GM23248 (cell line): ENCODE data around the gene PITPNM2. TPM values are rescaled to one million over a fixed set of nuclear protein-coding genes. Genes with fewer than 3 reads are reported as not detected.

Experiments used
- DNase-seq: peaks from one replicate; pipeline ENCODE4 v3.0.0-alpha.2; 2015
- H2AFZ ChIP-seq: fragments of 200-600 bp; sonication (generic); 2 replicates; pipeline ENCODE4 v1.6.1; 2016; ENCODE audit warnings: antibody characterized with exemption
- H3F3A ChIP-seq: fragments of 200-600 bp; sonication (generic); 2 replicates; pipeline ENCODE4 v1.6.1; 2016; ENCODE audit warnings: mild to moderate bottlenecking, antibody characterized with exemption, mixed run types; ENCODE audit not compliant: insufficient read depth
- H3K27ac ChIP-seq: fragments of 200-600 bp; sonication (generic); 2 replicates; pipeline ENCODE4 v1.5.1; 2016; ENCODE audit warnings: mild to moderate bottlenecking
- H3K27me3 ChIP-seq: fragments of 200-600 bp; sonication (generic); replicated peaks from 2 replicates; pipeline ENCODE4 v1.6.1; 2016; ENCODE audit warnings: mild to moderate bottlenecking; ENCODE audit not compliant: insufficient read depth
- H3K36me3 ChIP-seq: fragments of 200-600 bp; sonication (generic); 2 replicates; pipeline ENCODE4 v1.6.1; 2016; ENCODE audit warnings: low read depth, mild to moderate bottlenecking
- H3K4me1 ChIP-seq: fragments of 200-600 bp; sonication (generic); 2 replicates; pipeline ENCODE4 v1.6.1; 2016; ENCODE audit warnings: mild to moderate bottlenecking; ENCODE audit not compliant: insufficient read depth
- H3K4me2 ChIP-seq: fragments of 200-600 bp; sonication (generic); one replicate; pipeline ENCODE4 v1.6.1; 2016; ENCODE audit warnings: mild to moderate bottlenecking; ENCODE audit not compliant: unreplicated experiment
- H3K4me3 ChIP-seq: fragments of 200-600 bp; sonication (generic); 2 replicates; pipeline ENCODE4 v1.5.1; 2016; ENCODE audit warnings: mild to moderate bottlenecking
- H3K79me2 ChIP-seq: fragments of 200-600 bp; sonication (generic); 2 replicates; pipeline ENCODE4 v1.6.1; 2016; ENCODE audit warnings: mild to moderate bottlenecking; ENCODE audit not compliant: insufficient read depth
- H3K9ac ChIP-seq: fragments of 200-600 bp; sonication (generic); 2 replicates; pipeline ENCODE4 v1.6.1; 2016; ENCODE audit warnings: mild to moderate bottlenecking
- H3K9me2 ChIP-seq: fragments of 200-600 bp; sonication (generic); 2 replicates; pipeline ENCODE4 v1.6.1; 2016; ENCODE audit warnings: mixed run types, mild to moderate bottlenecking, moderate library complexity; ENCODE audit not compliant: insufficient read depth
- H3K9me3 ChIP-seq: fragments of 200-600 bp; sonication (generic); one replicate; pipeline ENCODE4 v1.6.1; 2017; ENCODE audit warnings: low read depth
- H4K20me1 ChIP-seq: fragments of 200-600 bp; sonication (generic); 2 replicates; pipeline ENCODE4 v1.6.0; 2016; ENCODE audit not compliant: insufficient read depth
- EZH2 ChIP-seq: fragments of 200-600 bp; sonication (generic); IDR thresholded peaks from 2 replicates; pipeline ENCODE4 v1.6.1; 2018; ENCODE audit warnings: antibody characterized with exemption, mild to moderate bottlenecking; ENCODE audit not compliant: insufficient read depth, poor library complexity, severe bottlenecking
- EZH2phosphoT487 ChIP-seq: fragments of 200-600 bp; sonication (generic); IDR thresholded peaks from 2 replicates; pipeline ENCODE4 v1.6.1; 2018; ENCODE audit warnings: antibody characterized with exemption, moderate library complexity, mild to moderate bottlenecking, low read depth; ENCODE audit not compliant: insufficient read depth
- WGBS, 2 experiments: methylation state at CpG; one replicate each; pipeline ENCODE4 v1.1.6; 2015 to 2017; ENCODE audit warnings: low lambda C conversion rate in 2 of 2, low coverage in 1 of 2; ENCODE audit errors: missing lambda C conversion rate in 2 of 2; 5-methylcytosine and 5-hydroxymethylcytosine counted together
- in situ Hi-C: fragments of 300-500 bp; cut with MboI; formaldehyde crosslinking; loops from 2 replicates; pipeline ENCODE4 v1.15.0; 2020
- polyA plus RNA-seq: library from polyadenylated mRNA; unstranded; fragments of >200 nt; fragmentation: Nextera tagmentation; extraction: Ambion mirVana; gene quantifications from 2 replicates; pipeline ENCODE4 v1.2.1, GENCODE V29; 2016
- total RNA-seq: library from RNA; depleted of rRNA; stranded (reverse); fragments of >200 nt; shearing (Covaris generic); gene quantifications from 2 replicates; pipeline ENCODE4 v1.2.3, GENCODE V29; 2014

PITPNM2 gene
- total and polyA plus RNA-seq, 2 experiments from 2014 or later: 0.63 to 2.1 TPM

DNA sequence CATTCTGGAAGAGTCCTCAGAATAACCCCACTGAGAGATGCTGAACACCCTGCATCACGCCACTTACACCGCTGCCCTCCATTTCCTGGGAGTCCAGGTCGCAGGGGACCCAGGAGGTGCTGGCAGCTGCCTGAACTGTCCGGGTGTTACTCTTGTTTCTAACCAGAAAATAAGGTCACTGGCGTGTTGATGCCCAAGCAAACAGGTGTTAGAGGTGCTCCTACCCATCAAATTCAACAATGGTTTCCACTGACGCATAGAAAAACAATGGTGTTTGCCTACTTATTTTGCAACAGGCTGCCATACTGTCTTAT, 23.8 kb downstream of the PITPNM2 start:
- in situ Hi-C loops: no loop called here
- no peaks in the 10 kb centered on the region for H3K27me3 ChIP-seq
- H3F3A ChIP-seq: peaks cover 20% of the 10 kb centered on the region
- no peaks in the 10 kb centered on the region for H3K9me3 ChIP-seq
- H3K36me3 ChIP-seq: no peaks in the 10 kb centered on the region
- peaks cover 13% of the 10 kb centered on the region for H3K79me2 ChIP-seq
- TF ChIP-seq EZH2phosphoT487: no peak
- no peak for TF ChIP-seq EZH2
- H3K4me2 ChIP-seq: peak overlapping the region; percentile 62
- DNase-seq: no peak
- H2AFZ ChIP-seq: no peak overlapping the region
- WGBS, 2 experiments: 98 to 100% methylated on average over 6 of the region's 6 CpGs
- no peak overlapping the region for H3K4me3 ChIP-seq
- no peaks in the 10 kb centered on the region for H4K20me1 ChIP-seq
- no peak overlapping the region for H3K9ac ChIP-seq
- H3K9me2 ChIP-seq: no peaks in the 10 kb centered on the region
- peaks cover 29% of the 10 kb centered on the region for H3K4me1 ChIP-seq
- H3K27ac ChIP-seq: peak overlapping the region; percentile 65

DNA sequence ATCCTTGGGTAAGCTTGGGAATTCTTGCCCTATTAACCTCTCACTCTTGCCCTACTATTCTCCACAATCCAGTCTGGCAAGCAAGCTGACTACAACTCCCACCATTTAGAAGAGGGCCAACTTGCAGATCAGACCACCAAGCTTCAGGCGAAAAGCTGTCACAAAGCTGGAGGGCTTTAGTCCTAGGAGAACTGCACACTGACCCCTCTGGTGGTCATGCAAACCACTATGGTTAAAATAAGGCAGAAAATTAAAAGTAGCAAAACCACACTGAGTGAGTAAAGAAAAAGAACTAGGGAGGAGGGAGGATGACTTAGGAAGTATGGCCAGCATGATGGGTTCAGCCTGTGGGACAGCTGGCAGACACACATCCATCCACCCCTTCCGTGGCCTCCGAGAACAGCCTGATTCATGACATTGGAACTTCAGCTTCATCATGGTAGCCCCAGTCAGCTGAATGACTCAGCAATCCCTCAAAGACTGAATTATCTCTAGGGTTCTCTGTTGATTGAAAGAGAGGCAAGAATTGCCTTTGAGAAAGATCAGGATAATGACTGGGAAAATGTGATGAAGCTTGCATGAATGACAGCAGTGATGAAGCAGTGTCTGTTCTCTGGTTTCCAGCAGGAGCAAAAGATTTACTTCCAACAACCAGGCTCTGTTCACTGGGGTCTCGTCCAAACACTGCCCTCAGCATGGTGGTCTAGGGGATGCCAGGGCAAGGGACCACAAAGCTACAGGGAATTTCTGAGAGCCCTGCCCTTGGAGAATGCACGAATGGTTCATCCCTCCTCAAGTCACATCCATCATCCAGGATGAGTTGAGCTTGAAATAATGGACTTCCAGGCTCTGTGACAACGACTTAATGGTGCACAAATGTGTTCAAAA, 24.4 kb downstream of the PITPNM2 start:
- H3K9me3 ChIP-seq: no peaks in the 10 kb centered on the region
- H3K4me3 ChIP-seq: peak overlapping the region; percentile 36
- H3K27ac ChIP-seq: peak overlapping the region; percentile 65
- no peaks in the 10 kb centered on the region for H4K20me1 ChIP-seq
- peaks cover 20% of the 10 kb centered on the region for H3F3A ChIP-seq
- peaks cover 29% of the 10 kb centered on the region for H3K4me1 ChIP-seq
- TF ChIP-seq EZH2 (no peak), EZH2phosphoT487 (no peak)
- peaks cover 13% of the 10 kb centered on the region for H3K79me2 ChIP-seq
- in situ Hi-C loops: no loop called here
- H2AFZ ChIP-seq: no peak overlapping the region
- H3K9me2 ChIP-seq: no peaks in the 10 kb centered on the region
- H3K9ac ChIP-seq: peak overlapping the region; percentile 25; the same call in 1 of the 2 replicates
- DNase-seq: peak; percentile 97
- H3K27me3 ChIP-seq: no peaks in the 10 kb centered on the region
- WGBS, 2 experiments: 22 to 25% methylated on average over 6 of the region's 6 CpGs
- H3K4me2 ChIP-seq: peak overlapping the region; percentile 62
- H3K36me3 ChIP-seq: no peaks in the 10 kb centered on the region

DNA sequence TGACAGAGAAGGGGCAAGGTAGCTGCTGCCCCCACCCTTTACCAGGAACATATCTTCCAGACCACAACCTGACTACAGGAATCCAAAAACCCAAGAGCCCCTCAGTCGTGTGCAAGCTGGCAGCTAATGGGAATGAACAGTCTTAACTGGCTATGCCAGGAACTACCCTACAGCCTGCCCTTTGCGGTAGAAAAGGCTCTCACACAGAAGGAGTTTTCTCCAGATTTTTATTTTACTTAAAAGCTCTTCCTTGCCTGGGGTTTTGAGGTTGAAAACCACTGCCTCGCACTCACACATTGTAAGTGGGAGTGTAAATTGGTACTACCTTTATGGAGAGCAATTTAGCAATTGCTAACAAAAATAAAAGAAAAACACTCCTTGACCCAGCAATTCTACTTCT, 28.3 kb downstream of the PITPNM2 start:
- WGBS, 2 experiments: 96 to 100% methylated on average over 3 of the region's 3 CpGs
- no peaks in the 10 kb centered on the region for H3K9me3 ChIP-seq

DNA sequence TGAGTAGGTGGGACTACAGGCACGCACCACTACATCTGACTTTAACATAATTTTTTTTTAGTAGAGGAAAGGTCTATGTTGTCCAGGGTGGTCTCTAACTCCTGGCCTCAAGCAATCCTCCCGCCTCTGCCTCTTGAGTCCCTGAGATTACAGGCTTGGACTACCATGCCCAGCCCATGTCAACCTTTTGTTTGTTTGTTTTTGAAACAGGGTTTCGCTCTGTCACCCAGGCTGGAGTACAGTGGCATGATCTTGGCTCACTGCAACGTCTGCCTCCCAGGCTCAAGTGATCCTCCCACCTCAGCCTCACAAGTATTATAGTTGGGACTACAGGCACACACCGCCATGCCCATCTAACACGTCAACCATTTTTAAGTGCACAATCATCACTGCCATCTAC, 29.2 kb downstream of the PITPNM2 start:
- TF ChIP-seq EZH2 (no peak), EZH2phosphoT487 (no peak)
- H4K20me1 ChIP-seq: no peaks in the 10 kb centered on the region
- no peak overlapping the region for H2AFZ ChIP-seq
- in situ Hi-C loops: no loop called here
- peaks cover 13% of the 10 kb centered on the region for H3F3A ChIP-seq
- no peaks in the 10 kb centered on the region for H3K9me3 ChIP-seq
- H3K9me2 ChIP-seq: no peaks in the 10 kb centered on the region
- DNase-seq: no peak
- no peak overlapping the region for H3K27ac ChIP-seq
- H3K4me1 ChIP-seq: peaks cover 13% of the 10 kb centered on the region
- WGBS, 2 experiments: 87 to 88% methylated on average over 6 of the region's 6 CpGs
- no peaks in the 10 kb centered on the region for H3K27me3 ChIP-seq
- no peak overlapping the region for H3K4me2 ChIP-seq
- no peaks in the 10 kb centered on the region for H3K36me3 ChIP-seq
- no peak overlapping the region for H3K4me3 ChIP-seq
- H3K79me2 ChIP-seq: peaks cover 14% of the 10 kb centered on the region
- H3K9ac ChIP-seq: no peak overlapping the region

More for the DNA sequence above, 28.3 kb downstream of the PITPNM2 start:
- H3K9me2 ChIP-seq: no peaks in the 10 kb centered on the region
- no peaks in the 10 kb centered on the region for H4K20me1 ChIP-seq
- peaks cover 20% of the 10 kb centered on the region for H3F3A ChIP-seq
- no peak for TF ChIP-seq EZH2
- TF ChIP-seq EZH2phosphoT487: no peak
- in situ Hi-C loops: no loop called here
- no peak overlapping the region for H2AFZ ChIP-seq
- H3K36me3 ChIP-seq: no peaks in the 10 kb centered on the region
- DNase-seq: no peak
- H3K9ac ChIP-seq: no peak overlapping the region
- no peak overlapping the region for H3K27ac ChIP-seq
- no peaks in the 10 kb centered on the region for H3K27me3 ChIP-seq
- no peak overlapping the region for H3K4me2 ChIP-seq
- H3K79me2 ChIP-seq: peaks cover 7% of the 10 kb centered on the region; the same call in 1 of the 2 replicates
- H3K4me1 ChIP-seq: peaks cover 23% of the 10 kb centered on the region
- no peak overlapping the region for H3K4me3 ChIP-seq
